ENCODE data around the gene RBM47.
"Not testable (repeated sequence)": the region's sequence is repeated elsewhere in the genome, so short reads cannot be mapped to it uniquely, and the experiment has no call there.

RBM47 gene

DNA sequence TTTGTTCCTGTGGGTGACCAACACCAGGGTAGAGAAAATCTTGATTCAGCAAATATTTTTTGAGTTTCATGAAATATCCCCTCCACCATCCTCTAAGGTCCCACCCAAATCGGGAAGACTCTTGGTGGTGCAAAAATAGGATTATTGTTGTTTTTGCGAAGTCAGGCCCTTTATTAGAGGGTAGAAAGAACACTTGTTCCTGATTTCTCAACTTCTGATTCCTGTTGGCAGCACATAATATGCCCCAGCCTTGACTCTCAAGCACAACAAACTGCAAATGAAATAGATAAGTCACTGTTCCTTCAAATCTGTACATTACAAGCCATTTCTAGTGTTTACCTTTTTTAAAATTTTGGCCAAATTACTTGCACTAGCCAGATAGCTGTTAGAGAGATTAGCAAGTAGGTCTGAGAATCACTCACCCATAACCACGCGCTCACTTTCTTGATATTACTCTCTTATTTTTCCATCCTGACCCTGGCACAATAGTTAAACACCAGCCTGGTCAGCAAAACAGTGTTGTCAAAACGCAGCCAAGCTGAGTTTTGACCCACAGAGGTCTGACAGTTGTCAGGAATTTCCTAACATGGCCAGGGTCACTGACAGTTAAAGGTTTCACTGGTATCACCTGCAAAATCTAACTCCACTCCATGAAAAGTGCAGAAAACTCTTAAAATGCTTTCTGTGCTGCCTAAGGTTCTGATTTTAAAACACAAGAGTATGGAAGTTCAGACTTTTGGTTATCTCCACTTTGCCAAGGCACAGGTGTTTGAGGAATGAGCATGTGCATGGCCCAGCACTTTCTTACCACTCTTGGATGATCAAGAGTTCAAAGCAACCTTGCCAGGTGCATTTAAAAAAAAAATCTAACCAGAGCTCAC lies 69.8 kb downstream of the RBM47 start:
- no peak for DNase-seq

- DNase-seq: no peak
Observed at GRCh38 chr4:40557736-40558135, 71.9 kb downstream of the RBM47 start.

DNA sequence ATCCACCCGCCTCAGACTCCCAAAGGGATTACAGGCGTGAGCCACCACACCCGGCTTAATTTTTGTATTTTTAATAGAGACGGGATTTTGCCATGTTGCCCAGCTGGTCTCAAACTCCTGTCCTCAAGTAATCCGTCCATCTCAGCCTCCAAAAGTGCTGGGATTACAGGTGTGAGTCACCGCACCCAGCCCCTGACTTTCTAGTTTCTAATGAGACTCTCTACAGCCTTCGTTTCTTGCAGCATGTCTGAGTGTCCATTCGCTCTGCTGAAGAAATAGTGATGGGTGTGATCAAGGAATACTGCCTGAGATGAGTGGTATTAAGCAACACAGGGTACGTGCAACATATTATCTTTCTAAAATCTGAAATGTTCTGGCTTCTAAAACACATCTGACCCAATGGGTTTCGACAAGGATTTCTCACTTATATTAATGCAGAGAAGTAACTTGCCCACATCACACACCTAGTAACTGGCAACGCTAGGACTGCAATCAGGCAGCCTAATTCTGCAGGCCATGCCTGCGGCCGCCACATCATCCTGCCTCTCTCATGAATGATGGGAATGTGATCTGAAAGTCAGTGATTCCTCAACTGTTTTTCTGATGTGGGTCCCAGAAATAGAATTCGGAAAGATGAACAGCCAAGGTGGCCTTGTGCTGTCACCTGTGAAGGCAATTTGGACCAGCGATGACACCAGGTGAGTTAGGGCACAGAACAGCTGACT lies 74.3 kb downstream of the RBM47 start:
- DNase-seq: no peak

GRCh38 chr4:40554641-40555040 lies 75.0 kb downstream of the RBM47 start:
- not testable (repeated sequence) for DNase-seq

- no peak for DNase-seq
Observed at GRCh38 chr4:40553995-40554394, 75.7 kb downstream of the RBM47 start.

GRCh38 chr4:40552536-40552935 lies 77.1 kb downstream of the RBM47 start:
- no peak for DNase-seq

DNA sequence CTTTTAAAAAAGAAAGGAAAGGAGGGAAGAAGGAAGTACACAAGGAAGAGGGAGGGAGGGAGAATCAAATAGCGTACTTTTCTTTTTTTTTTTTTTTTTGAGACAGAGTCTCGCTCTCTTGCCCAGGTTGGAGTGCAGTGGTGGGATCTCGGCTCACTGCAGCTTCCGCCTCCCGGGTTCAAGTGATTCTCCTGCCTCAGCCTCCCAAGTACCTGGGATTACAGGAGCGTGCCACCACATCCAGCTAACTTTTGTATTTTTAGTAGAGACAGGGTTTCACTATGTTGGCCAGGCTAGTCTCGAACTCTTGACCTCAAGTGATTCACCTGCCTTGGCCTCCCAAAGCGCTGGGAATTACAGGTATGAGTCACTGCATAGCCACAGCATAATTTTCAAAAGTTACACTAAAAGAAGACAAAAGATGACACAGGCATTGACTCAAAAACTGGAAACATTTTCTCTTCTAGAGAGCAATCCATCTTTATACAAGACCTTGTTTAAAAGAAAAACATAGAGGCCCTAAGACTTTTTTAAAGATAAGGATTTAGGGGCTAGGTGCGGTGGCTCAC lies 78.0 kb downstream of the RBM47 start:
- not testable (repeated sequence) for DNase-seq

DNA sequence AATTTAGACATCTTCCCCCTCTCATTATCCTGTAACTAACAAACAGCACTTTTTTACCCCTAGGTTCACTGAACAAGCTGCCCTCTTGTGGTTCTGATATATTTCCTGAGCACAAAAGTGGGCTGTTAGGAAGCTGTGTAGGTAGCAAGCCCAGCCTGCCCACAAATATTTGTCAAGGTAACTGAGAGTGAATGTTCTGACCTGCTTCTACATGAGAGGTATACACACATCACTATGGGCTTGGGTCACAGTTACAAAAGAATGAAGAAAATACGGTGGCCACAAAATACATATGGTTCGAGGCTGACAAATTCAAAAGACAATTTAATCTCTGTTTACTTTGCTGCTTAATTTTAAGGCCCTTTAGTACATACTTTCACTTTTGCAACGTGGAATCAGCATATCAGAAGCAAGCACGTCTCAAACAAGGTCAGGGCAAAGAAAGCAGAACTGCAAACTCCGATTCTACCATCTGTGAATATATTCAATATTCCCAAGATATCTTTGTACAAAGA lies 78.7 kb downstream of the RBM47 start:
- DNase-seq: peak; percentile 3

GRCh38 chr4:40550196-40550595 lies 79.5 kb downstream of the RBM47 start:
- no peak for DNase-seq

DNA sequence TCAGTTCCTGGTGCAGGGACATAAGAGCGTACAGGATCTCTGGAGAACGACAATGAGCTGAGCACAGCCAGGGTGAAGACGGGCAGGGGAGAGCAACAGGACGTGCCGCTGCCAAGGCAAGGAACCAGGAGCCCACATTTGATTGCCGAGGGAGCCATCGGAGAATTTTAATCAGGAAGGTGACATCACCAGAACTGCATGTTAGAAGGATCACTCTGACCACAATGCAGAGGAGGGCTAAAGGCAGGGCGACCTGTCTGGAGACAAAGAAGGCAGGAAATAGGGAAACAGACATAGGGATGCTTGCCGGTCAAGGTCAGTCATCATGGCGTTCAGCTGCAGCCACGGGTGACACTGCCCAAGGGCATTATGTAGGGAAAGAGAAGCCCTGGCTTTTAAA lies 81.4 kb downstream of the RBM47 start:
- no peak for DNase-seq

GRCh38 chr4:40547789-40548132 lies 81.9 kb downstream of the RBM47 start:
- DNase-seq: no peak

DNA sequence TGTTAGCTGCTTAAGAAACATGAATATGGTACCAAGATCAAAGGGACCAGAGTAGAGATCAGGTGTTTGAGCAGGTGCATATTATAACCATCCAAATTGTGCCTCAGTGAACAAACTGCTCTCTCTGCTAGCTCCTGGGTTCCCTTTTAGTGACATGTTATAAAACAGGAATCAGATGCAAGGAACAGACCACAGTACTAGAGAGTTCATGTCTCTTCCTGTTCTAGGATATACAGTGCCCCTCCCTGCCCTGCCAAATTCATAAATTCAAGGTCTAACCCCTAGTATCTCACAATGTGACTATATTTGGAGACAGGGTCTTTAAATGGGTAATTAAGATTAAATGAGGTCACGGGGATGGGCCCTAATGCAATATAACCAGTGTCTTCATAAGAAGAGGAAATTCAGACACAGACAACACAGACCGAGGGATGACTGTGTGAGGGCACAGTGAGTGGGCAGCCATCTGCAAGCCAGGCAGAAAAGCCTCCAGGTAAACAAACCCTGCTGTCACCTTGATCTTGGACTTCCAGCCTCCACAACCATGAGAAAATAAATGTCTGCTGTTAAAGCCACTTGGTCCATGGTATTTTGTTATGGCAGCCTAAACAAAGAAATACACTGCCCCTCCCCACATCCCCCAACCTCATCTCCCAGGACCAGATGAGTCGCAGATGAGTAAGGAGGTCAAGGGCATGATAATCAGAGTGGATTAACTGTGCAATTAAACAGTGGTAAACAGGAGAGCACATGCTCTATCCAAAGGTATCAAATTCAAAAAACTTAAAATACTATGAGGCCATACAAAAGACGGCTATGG lies 82.5 kb downstream of the RBM47 start:
- no peak for DNase-seq

- no peak for DNase-seq
Observed at GRCh38 chr4:40546506-40546905, 83.2 kb downstream of the RBM47 start.

GRCh38 chr4:40545487-40545886 lies 84.2 kb downstream of the RBM47 start:
- not testable (repeated sequence) for DNase-seq

- DNase-seq: no peak
Observed at GRCh38 chr4:40544221-40544620, 85.4 kb downstream of the RBM47 start.

DNA sequence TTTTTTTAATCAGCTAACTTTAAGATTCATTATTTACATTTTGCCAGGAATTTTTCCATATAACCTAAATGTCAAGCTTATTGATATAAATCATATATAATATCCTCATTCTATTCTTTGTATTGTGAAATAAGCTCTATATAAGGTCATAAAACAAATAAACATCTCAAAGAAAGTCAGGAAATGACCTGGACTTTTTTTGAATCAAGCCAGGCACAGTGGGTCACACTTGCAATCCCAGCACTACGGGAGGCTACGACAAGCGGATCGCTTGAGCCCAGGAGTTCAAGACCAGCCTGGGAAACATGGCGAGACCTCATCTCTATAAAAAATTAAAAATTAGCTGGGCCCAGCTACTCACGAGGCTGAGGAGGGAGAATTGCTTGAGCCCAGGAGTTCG lies 88.9 kb downstream of the RBM47 start:
- no peak for DNase-seq

GRCh38 chr4:40536032-40536431 lies 93.6 kb downstream of the RBM47 start:
- DNase-seq: no peak

DNA sequence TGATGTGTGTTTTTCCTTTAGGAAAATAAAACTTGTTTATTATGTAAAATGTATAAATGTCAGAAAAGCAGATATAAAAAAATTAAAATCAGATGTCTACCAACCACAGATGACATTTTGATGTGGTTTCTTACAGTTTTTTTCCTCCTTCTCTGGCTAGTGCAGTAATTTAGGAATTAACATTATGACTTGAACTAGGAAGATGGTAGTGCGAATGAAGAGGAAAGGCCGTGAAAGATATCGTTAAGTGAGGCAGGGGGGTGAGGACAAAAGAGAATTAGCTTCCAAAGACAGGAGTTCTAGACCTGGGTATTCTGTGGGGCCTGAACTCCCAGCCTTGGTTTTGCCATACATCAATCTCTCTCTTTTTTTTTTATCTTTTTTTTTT lies 98.0 kb downstream of the RBM47 start:
- no peak for DNase-seq

- DNase-seq: no peak
Observed at GRCh38 chr4:40530961-40531635, 98.6 kb downstream of the RBM47 start.

GRCh38 chr4:40526741-40527140 lies 102.9 kb downstream of the RBM47 start:
- DNase-seq: no peak

DNA sequence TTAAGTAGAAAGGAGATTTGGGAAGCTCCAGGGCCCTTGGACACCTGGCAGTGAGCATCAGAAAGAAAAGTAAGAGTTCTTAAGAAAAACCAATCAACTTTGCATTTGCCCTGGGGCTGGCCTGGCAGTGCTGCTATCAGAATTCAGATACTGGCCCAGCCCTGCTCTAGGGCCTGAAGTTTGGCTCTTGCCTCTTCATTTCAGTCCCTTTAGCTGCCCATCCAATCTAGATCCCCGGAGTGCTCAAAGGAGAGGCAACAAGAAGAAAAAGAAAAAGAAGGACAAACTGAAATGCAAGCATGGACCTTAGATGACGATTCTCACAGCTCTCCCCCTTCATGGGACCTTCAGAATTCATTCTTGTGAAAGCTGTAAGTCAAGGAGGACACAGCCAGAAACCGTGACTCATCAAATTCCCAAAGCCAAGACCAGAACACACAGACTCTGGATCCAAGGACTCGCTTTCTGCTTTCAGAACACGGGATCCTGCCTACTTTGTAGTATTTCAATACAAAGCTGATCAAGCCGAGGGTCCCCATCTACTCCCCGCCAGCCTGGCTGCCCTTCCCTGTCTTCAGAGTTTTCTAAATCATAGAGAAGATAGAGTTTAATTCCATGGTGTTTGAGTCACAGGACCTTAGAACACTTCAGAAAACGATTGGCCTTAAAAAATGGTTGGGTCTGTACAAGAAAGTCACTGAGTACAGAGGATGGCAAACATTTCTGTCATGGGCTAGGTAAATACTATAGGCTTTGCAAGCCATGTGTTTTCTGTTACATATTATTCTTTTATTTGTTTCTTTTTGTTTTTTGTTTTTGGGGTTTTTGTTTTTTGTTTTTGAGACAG lies 103.7 kb downstream of the RBM47 start:
- DNase-seq: no peak
